Neuronal stem cell (in vitro differentiated cells): ENCODE measurements around the gene BMPR2. TPM values are rescaled to one million over a fixed set of nuclear protein-coding genes. Genes with fewer than 3 reads are reported as not detected.

Experiments used
- DNase-seq: peaks from one replicate; pipeline ENCODE4 v3.0.0-alpha.2; 2013; ENCODE audit warnings: low spot score
- H2AFZ ChIP-seq: one replicate; pipeline ENCODE4 v1.6.1; 2013; ENCODE audit warnings: mild to moderate bottlenecking, low read length, inconsistent platforms
- H2AK5ac ChIP-seq: 2 replicates; pipeline ENCODE4 v1.6.1; 2013; ENCODE audit warnings: low read depth, mild to moderate bottlenecking, inconsistent platforms, low read length, moderate library complexity, mixed read lengths
- H2BK120ac ChIP-seq: 2 replicates; pipeline ENCODE4 v1.6.1; 2013; ENCODE audit warnings: low read depth, mild to moderate bottlenecking, inconsistent platforms, low read length, moderate library complexity, mixed read lengths
- H2BK12ac ChIP-seq: one replicate; pipeline ENCODE4 v1.6.1; 2013; ENCODE audit warnings: low read length, inconsistent platforms
- H2BK15ac ChIP-seq: 2 replicates; pipeline ENCODE4 v1.6.1; 2013; ENCODE audit warnings: mild to moderate bottlenecking, low read length, inconsistent platforms, mixed read lengths
- H2BK5ac ChIP-seq: one replicate; pipeline ENCODE4 v1.6.1; 2013; ENCODE audit warnings: inconsistent platforms, mild to moderate bottlenecking, low read length, moderate library complexity
- H3K14ac ChIP-seq: one replicate; pipeline ENCODE4 v1.6.1; 2013; ENCODE audit warnings: low read length, inconsistent platforms
- H3K18ac ChIP-seq: 2 replicates; pipeline ENCODE4 v1.6.1; 2013; ENCODE audit warnings: low read length, inconsistent platforms
- H3K23ac ChIP-seq: 2 replicates; pipeline ENCODE4 v1.6.1; 2013; ENCODE audit warnings: low read depth, mild to moderate bottlenecking, mixed read lengths, low read length, inconsistent platforms; ENCODE audit not compliant: poor library complexity
- H3K27ac ChIP-seq: replicated peaks from 3 replicates; pipeline ENCODE4 v1.5.1; 2013; ENCODE audit warnings: low read length, inconsistent platforms
- H3K27me3 ChIP-seq, 3 experiments: 2 replicates each; pipeline ENCODE4 v1.6.1; 2013; ENCODE audit warnings: low read length in 3 of 3, mild to moderate bottlenecking in 2 of 3, inconsistent platforms in 1 of 3, low read depth in 1 of 3, mixed read lengths in 1 of 3, moderate library complexity in 1 of 3; ENCODE audit not compliant: control insufficient read depth in 3 of 3, insufficient read depth in 3 of 3
- H3K36me3 ChIP-seq, 2 donors: replicated peaks in 1 of 2; 2 replicates each; pipeline ENCODE4 v1.6.1; 2013; ENCODE audit warnings: low read length in 2 of 2; ENCODE audit not compliant: control insufficient read depth in 2 of 2, insufficient read depth in 2 of 2
- H3K4ac ChIP-seq: 2 replicates; pipeline ENCODE4 v1.6.1; 2013; ENCODE audit warnings: inconsistent platforms, mild to moderate bottlenecking, low read length, moderate library complexity
- H3K4me1 ChIP-seq, 2 donors: 1 replicate in 1 of 2; 2 replicates in 1 of 2; pipeline ENCODE4 v1.6.1; 2013; ENCODE audit warnings: low read length in 2 of 2, low read depth in 1 of 2; ENCODE audit not compliant: control insufficient read depth in 2 of 2, insufficient read depth in 1 of 2
- H3K4me2 ChIP-seq: one replicate; pipeline ENCODE4 v1.6.1; 2013; ENCODE audit warnings: mild to moderate bottlenecking, low read length, inconsistent platforms; ENCODE audit not compliant: insufficient read depth, poor library complexity, severe bottlenecking
- H3K4me3 ChIP-seq, 2 donors: 2 replicates each; pipeline ENCODE4 v1.5.1; 2013; ENCODE audit warnings: low read length in 2 of 2, mild to moderate bottlenecking in 2 of 2, inconsistent platforms in 1 of 2, moderate library complexity in 1 of 2
- H3K79me1 ChIP-seq: one replicate; pipeline ENCODE4 v1.6.1; 2013; ENCODE audit warnings: low read depth, mild to moderate bottlenecking, inconsistent platforms, low read length, moderate library complexity
- H3K9ac ChIP-seq: one replicate; pipeline ENCODE4 v1.6.1; 2013; ENCODE audit warnings: mild to moderate bottlenecking, low read depth, low read length, inconsistent platforms; ENCODE audit not compliant: poor library complexity
- H3K9me3 ChIP-seq, 2 donors: replicated peaks in 1 of 2; 2 replicates each; pipeline versions ENCODE3 to v1.6.1; 2013; ENCODE audit warnings: low read length in 2 of 2, mild to moderate bottlenecking in 2 of 2, inconsistent platforms in 1 of 2, low read depth in 1 of 2, mixed read lengths in 1 of 2, moderate library complexity in 1 of 2; ENCODE audit not compliant: control insufficient read depth in 2 of 2, insufficient read depth in 1 of 2
- H4K8ac ChIP-seq: one replicate; pipeline ENCODE4 v1.6.1; 2013; ENCODE audit warnings: low read depth, mild to moderate bottlenecking, inconsistent platforms, low read length, moderate library complexity
- H4K91ac ChIP-seq: one replicate; pipeline ENCODE4 v1.6.1; 2013; ENCODE audit warnings: low read length, low read depth, mild to moderate bottlenecking, inconsistent platforms; ENCODE audit not compliant: poor library complexity
- WGBS, 2 donors: extraction: QIAGEN DNeasy Blood & Tissue Kit; methylation state at CpG; one replicate each; pipeline ENCODE4 v1.1.7; 2013; ENCODE audit warnings: missing lambda C conversion rate in 2 of 2, mixed read lengths in 1 of 2; ENCODE audit not compliant: insufficient read length in 2 of 2, insufficient replicate concordance in 1 of 2; ENCODE audit errors: extremely low coverage in 2 of 2; 5-methylcytosine and 5-hydroxymethylcytosine counted together
- polyA plus RNA-seq, 2 experiments: library from polyadenylated mRNA; stranded (reverse); fragments of 200-250 nt; gene quantifications; one replicate each; pipeline ENCODE4 v1.2.3, GENCODE V29; 2013

BMPR2 gene
- polyA plus RNA-seq (2013, experiment 1 of 2) = 6.5 TPM
- polyA plus RNA-seq (2013, experiment 2 of 2) = 6.5 TPM

DNA sequence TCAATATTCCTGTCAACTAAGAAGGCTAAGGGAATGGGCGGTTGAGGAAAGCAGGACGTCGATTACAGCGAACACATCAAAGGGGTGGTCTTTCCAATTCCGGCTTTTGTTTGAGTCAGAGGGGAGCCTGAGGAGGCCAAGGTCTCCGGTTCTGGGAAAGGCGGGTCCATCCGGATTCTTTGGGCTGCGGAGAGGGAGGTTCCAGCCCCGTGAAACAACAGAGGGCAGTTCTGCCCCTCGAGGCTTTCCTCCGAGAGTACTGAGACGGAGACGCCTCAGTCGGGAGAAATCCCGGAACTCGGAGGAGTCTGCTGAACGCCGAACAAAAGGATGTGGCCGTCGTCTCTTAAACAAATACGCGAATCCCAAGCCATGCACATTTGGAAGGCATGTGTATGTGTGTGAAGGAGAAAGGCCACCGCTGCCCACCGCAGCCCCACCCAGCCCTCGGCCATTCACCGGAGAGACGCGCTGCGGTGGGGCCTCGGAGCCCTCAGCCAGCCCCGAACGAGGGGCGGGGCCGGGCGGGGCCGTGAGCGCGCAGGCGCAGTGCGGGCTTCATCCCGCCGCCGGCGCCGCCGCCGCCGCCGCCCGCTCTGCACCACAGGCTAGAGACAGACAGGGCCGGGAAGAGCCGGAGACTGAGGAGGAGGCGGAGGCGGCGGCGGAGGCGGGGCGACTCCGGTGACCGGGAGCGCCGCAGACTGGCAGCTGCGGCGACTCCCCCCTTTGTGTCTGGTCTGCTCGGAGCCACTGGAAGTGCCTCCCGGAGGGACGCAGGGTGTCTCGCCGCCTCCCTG is at the start of gene BMPR2:
TSS of gene BMPR2 (plus strand) at position 719 of the 800 bp plus-strand sequence. CDS start 1,148 bp downstream, outside the sequence.
- Histone ChIP-seq H4K91ac (no peak within 1 kb of the TSS), H4K8ac (no peak within 1 kb of the TSS), H3K79me1 (no peaks in the 10 kb centered on the region), H3K9me3 (no peaks in the 10 kb centered on the region), H2AFZ (peak within 1 kb of the TSS; percentile 89), H3K14ac (peak within 1 kb of the TSS; percentile 12), H2BK5ac (peak within 1 kb of the TSS; percentile 89), H3K36me3 (no peaks in the 10 kb centered on the region), H3K4me2 (peak within 1 kb of the TSS; percentile 80), H3K4ac (no peak within 1 kb of the TSS), H3K4me1 (peaks cover 4 to 5% of the 10 kb centered on the region in 2 donors), H3K23ac (peak within 1 kb of the TSS; percentile 85), H3K27ac (peak within 1 kb of the TSS; percentile 90), H2BK120ac (no peak within 1 kb of the TSS), H2BK12ac (no peak within 1 kb of the TSS), H2BK15ac (peak within 1 kb of the TSS; percentile 78), H3K4me3 (peak within 1 kb of the TSS; percentile 85 to 97), H3K9ac (peak within 1 kb of the TSS; percentile 91), H2AK5ac (no peak within 1 kb of the TSS), H3K18ac (peak within 1 kb of the TSS; percentile 95), H3K27me3 (no peaks in the 10 kb centered on the region)
- peak; percentile 90 for DNase-seq
- no CpG with 5 or more reads among the region's 70 CpGs for WGBS, 2 donors

DNA sequence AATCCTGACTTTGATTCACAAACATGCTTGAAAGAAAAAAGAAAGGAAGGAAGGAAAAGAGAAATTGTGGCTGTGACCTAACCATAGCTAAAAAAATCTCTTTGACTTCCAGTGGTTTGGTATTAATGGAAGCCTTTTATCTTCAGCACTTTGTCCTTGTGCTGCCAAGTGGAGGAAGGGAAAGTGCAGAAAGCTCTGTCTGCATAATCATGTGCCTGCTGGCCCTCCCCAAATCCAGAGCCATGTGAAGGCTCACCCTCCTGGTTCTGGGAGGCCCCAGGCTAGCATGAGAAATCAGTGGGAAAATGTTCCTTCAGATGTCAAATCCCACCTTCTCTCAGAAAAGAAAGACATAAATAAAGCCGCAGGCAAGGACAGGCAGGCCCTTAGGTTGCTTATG is 48.3 kb upstream of the BMPR2 start:
- no peak overlapping the region for H2AK5ac ChIP-seq
- H3K4me1 ChIP-seq = peaks cover 5% of the 10 kb centered on the region in 2 donors
- no peak overlapping the region for H2BK12ac ChIP-seq
- no peak overlapping the region for H3K4me2 ChIP-seq
- H2AFZ ChIP-seq = peak overlapping the region; percentile 19
- H4K8ac ChIP-seq = no peak overlapping the region
- no peaks in the 10 kb centered on the region for H3K27me3 ChIP-seq
- no peak for DNase-seq
- no peak overlapping the region for H3K4me3 ChIP-seq
- no peak overlapping the region for H3K9ac ChIP-seq
- H2BK120ac ChIP-seq = no peak overlapping the region
- H3K9me3 ChIP-seq = no peaks in the 10 kb centered on the region
- H2BK5ac ChIP-seq = no peak overlapping the region
- WGBS, 2 donors = no CpG with 5 or more reads among the region's 1 CpG
- no peak overlapping the region for H4K91ac ChIP-seq
- no peak overlapping the region for H3K18ac ChIP-seq
- H3K23ac ChIP-seq = no peak overlapping the region
- H3K79me1 ChIP-seq = no peaks in the 10 kb centered on the region
- no peak overlapping the region for H2BK15ac ChIP-seq
- H3K4ac ChIP-seq = no peak overlapping the region
- H3K14ac ChIP-seq = no peak overlapping the region
- no peak overlapping the region for H3K27ac ChIP-seq
- peaks cover 0 to 10% of the 10 kb centered on the region in 2 donors for H3K36me3 ChIP-seq

DNA sequence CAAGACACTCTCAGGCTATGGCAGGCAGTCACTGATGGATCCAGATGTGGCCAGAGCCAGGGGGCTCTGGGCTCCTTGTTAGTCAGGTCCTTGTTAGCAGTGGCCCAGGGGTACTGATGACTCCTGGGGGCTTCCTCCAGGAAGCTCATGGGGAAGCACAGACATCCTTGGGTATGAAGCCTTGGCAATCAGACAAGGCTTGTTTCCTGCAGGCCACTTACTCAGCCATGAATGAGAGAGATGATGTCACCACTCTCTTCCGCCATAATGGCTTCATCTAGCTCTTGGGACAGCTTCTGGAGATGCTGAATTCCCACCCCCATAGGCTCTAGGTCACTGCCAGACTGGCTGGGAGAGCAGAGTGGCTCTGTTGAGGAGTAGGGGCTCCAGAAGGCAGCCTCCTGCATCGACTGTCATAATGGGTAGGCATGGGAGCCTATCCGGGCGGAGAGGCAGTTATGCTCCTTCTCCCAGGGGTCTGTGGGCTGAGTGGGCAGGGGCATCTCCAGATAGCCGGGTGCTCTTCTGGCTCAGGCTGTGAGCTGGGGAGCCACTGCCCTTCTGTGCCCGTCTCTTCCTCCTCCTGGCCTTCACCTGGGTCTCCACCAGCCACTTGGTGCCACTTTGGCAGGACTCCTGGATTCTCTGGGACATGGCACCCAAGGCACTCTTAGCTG is 40.2 kb upstream of the BMPR2 start:
- no peak overlapping the region for H3K27ac ChIP-seq
- H3K36me3 ChIP-seq = no peaks in the 10 kb centered on the region
- H3K18ac ChIP-seq = peak overlapping the region; percentile 8
- no peak overlapping the region for H3K4me2 ChIP-seq
- H2BK120ac ChIP-seq = no peak overlapping the region
- DNase-seq = no peak
- H3K4ac ChIP-seq = no peak overlapping the region
- no peak overlapping the region for H3K23ac ChIP-seq
- no peaks in the 10 kb centered on the region for H3K79me1 ChIP-seq
- no CpG with 5 or more reads among the region's 6 CpGs for WGBS, 2 donors
- no peak overlapping the region for H4K91ac ChIP-seq
- H3K9ac ChIP-seq = no peak overlapping the region
- no peaks in the 10 kb centered on the region for H3K9me3 ChIP-seq
- H3K14ac ChIP-seq = peak overlapping the region; percentile 10
- peak overlapping the region; percentile 88 for H2AK5ac ChIP-seq
- H2AFZ ChIP-seq = no peak overlapping the region
- no peak overlapping the region for H2BK15ac ChIP-seq
- H2BK5ac ChIP-seq = no peak overlapping the region
- no peak overlapping the region for H4K8ac ChIP-seq
- no peak overlapping the region for H2BK12ac ChIP-seq
- H3K27me3 ChIP-seq = no peaks in the 10 kb centered on the region
- H3K4me3 ChIP-seq = no peak overlapping the region
- H3K4me1 ChIP-seq = peaks cover 2% of the 10 kb centered on the region in 2 donors

DNA sequence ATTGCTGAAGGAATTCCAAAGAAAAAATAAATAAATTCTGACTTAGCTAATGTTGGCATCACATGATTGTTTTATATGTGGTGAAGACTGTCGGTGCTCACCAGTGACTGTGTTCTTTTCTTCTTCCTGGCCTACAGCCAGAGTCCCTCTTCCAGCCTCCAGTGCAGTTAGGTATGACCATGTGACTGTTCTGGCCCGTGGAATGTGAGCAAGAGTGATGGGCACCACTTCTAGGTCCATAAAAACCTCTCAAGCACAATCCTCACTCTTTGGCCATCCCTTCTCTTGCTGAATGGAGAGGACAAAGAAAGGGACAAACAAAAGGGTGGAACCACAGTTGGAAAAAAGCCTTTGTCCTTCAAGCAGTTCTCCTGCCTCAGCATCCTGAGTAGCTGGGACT is 39.0 kb upstream of the BMPR2 start:
- H3K4me1 ChIP-seq = peaks cover 2% of the 10 kb centered on the region in 2 donors
- no CpG with 5 or more reads among the region's 2 CpGs for WGBS, 2 donors

More for the DNA sequence above, 39.0 kb upstream of the BMPR2 start:
- H3K4me2 ChIP-seq = no peak overlapping the region
- no peak overlapping the region for H2BK120ac ChIP-seq
- H3K18ac ChIP-seq = no peak overlapping the region
- DNase-seq = no peak
- no peaks in the 10 kb centered on the region for H3K79me1 ChIP-seq
- no peak overlapping the region for H2AFZ ChIP-seq
- H3K27ac ChIP-seq = no peak overlapping the region
- H3K4ac ChIP-seq = peak overlapping the region; percentile 17
- H4K91ac ChIP-seq = no peak overlapping the region
- H2BK12ac ChIP-seq = no peak overlapping the region
- peak overlapping the region; percentile 18 for H2AK5ac ChIP-seq
- H3K4me3 ChIP-seq = no peak overlapping the region
- H3K27me3 ChIP-seq = no peaks in the 10 kb centered on the region
- H2BK5ac ChIP-seq = no peak overlapping the region
- H3K9me3 ChIP-seq = no peaks in the 10 kb centered on the region
- H3K36me3 ChIP-seq = no peaks in the 10 kb centered on the region
- H2BK15ac ChIP-seq = no peak overlapping the region
- no peak overlapping the region for H3K23ac ChIP-seq
- H3K14ac ChIP-seq = no peak overlapping the region
- no peak overlapping the region for H3K9ac ChIP-seq
- no peak overlapping the region for H4K8ac ChIP-seq
